ENCODE results near the gene APLP1.

DNA sequence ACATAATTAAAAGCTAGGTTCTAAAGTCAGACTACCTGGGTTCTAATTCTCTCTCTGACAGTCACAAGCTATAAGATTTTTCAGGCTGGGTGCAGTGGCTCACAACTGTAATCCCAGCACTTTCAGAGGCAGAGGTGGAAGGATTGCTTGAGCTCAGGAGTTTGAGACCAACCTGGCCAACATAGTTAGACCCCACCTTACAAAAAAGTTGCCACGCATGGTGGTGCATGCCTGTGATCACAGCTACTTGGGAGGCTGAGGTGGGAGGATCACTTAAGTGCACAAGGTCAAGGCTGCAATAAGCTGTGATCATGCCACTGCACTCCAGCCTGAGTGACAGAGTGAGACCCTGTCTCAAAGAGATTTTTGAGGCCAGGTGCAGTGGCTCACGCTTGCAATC, 26.0 kb downstream of the APLP1 start:
- TF ChIP-seq, protein P1, sequence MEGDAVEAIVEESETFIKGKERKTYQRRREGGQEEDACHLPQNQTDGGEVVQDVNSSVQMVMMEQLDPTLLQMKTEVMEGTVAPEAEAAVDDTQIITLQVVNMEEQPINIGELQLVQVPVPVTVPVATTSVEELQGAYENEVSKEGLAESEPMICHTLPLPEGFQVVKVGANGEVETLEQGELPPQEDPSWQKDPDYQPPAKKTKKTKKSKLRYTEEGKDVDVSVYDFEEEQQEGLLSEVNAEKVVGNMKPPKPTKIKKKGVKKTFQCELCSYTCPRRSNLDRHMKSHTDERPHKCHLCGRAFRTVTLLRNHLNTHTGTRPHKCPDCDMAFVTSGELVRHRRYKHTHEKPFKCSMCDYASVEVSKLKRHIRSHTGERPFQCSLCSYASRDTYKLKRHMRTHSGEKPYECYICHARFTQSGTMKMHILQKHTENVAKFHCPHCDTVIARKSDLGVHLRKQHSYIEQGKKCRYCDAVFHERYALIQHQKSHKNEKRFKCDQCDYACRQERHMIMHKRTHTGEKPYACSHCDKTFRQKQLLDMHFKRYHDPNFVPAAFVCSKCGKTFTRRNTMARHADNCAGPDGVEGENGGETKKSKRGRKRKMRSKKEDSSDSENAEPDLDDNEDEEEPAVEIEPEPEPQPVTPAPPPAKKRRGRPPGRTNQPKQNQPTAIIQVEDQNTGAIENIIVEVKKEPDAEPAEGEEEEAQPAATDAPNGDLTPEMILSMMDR (IDR thresholded peaks at IDR 0.05; ENCODE audit: low read depth, low read length), result no peak
- TF ChIP-seq POLR2A (IDR thresholded peaks at IDR 0.05; ENCODE audit: extremely low read depth, insufficient read length) (no peak), MAX (IDR thresholded peaks at IDR 0.05; ENCODE audit: low read depth, low read length) (no peak)
